Kidney capillary endothelial cell (primary cell): ENCODE results near the gene LRP11.
"Not testable (repeated sequence)": the region's sequence is repeated elsewhere in the genome, so short reads cannot be mapped to it uniquely, and the experiment has no call there.

ENCODE experiments used
- DNase-seq: peaks from one replicate; pipeline ENCODE4 v3.0.0-alpha.2; 2018; ENCODE audit warnings: low spot score

The LRP11 gene

GRCh38 chr6:149848343-149848742 is 15.8 kb downstream of the LRP11 start:
- DNase-seq: not testable (repeated sequence)

DNA sequence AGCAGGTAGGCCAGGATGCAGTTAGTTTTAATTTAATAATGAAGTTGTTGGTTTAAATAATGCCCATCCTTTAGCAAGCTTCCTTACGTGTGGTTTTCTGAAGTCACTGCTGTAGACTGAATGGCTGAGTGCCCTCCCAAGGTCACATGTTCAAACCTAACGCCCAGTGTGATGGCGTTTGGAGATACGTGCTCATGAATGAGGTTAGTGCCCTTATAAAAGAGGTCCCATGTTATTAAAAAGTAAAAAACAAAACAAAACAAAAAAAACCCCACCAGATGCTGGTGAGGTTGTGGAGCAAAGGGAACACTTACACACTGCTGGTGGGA is 16.3 kb downstream of the LRP11 start:
- no peak for DNase-seq

DNA sequence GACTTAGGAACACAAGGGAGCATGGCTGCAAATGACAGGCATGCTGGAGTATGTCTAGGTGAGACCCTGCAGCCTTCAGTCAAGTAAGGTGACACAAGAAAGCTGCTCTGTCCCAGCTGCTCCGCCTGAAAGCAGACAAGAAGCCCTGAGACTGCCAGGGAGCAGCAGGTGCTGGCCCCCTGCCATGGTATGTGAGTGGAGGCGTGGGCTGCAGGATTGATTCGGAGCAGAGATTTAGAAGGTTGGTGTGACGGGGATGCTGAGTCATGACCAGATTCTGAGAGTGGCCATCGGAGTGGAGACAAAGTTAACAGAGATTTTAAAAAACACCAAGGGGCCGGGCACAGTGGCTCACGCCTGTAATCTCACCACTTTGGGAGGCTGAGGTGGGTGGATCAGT is 17.8 kb downstream of the LRP11 start:
- DNase-seq: no peak

- DNase-seq: no peak
Measured at GRCh38 chr6:149845549-149845948, 18.6 kb downstream of the LRP11 start.

GRCh38 chr6:149844480-149844879 is 19.7 kb downstream of the LRP11 start:
- DNase-seq: no peak

- DNase-seq: not testable (repeated sequence)
Measured at GRCh38 chr6:149844036-149844435, 20.1 kb downstream of the LRP11 start.

DNA sequence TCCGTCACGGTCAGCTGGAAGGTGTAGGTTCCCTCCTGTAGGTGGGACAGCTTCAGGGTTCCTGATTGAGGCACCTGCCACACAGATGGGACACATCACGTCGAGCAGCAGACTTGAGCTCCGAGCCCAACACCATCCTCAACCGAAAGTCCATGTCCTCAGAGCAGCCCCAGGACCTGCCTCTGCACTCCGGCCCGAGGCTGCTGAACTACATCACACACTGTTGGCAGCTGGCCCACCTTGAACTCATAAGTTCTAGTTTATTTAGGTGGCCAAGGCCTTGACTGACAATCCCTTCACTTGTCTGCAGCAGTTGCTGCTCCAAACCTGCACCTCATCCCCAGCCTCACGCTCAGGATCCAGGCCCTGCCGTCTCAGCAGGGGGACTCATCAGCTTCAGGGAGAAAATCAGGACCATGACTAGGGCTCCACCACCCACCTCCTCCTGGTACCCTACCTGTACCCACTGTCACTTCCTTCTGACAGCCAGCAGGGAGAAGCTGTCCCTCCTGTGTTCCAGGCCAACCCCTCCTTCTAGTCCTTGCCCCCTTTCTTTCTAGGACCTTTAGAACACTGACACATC is 21.0 kb downstream of the LRP11 start:
- no peak for DNase-seq

GRCh38 chr6:149842331-149842730 is 21.8 kb downstream of the LRP11 start:
- DNase-seq: no peak

DNA sequence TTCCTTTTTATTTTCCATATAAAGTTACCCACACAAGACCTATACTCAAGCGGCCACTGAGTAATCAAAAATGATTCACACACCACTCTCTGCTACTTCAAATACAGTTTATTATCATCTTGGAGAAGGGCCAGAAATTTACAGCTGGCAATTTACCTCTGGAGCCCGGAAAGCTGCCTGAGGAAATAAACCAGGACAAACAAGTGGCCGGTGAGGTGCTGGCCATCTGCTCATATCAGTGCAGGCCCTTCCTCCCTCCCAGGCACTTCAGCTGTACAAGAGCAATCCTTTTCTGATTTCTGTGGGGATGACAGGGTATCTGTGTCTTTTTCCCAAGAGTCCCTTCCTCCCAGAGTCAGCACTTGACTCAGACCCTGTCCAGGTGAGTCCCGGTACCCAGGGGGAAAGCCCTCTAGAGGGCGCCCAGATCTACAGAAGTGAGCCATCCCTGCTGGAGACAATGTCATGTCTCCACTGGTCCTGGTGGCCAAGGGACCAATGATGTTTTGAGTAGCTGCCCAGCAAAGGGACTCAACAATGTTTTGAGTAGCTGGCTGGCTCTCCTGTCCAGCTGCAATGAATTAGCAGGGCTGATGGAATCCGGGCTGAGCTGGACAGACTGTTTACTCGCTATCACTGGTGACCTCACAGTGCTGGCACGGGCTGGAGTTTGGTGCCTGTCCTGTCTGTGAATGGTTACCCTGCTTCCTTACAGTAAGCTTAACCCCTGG is 23.6 kb downstream of the LRP11 start:
- DNase-seq: no peak

DNA sequence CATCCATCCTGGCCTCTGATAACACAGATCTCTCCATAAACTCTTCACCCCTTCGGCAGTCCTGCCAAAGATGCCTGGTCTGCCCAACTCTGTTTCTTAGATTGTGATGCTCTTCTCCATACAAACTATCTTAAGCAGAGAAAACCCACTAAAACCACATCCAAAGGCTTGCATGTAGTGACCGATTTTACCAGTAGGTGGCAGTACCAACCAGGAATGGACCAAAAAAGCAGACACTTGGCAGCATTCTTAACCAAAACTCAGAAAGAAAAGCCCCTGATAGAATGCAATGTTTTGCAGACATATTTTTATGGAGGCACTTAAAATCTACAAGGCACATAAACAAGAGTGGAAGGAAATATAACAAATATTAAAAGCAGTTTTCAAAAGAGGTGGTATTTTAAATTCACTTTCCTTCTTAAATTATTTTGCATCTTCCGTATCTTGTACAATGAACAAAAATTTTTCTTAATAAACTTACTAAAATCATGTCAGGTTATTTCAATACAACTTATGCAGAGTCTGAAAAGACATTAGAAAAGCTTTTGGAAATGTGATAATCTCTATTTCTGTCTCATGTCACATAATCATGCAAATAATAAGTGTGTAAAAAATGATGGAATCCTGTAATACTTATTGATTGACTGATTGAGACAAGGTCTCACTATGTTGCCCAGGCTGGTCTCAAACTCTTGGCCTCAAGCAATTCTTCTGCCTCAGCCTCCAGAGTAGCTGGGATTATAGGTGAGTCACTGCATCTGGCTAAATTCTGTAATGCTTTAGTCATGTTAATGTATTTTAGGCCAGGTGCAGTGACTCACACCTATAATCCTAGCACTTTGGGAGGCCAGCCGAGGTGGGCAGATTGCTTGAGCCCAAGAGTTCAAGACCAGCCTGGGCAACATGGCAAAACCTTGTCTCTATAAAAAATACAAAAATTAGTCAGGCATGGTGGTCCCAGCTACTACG is 29.4 kb downstream of the LRP11 start:
- DNase-seq: peak; percentile 46

DNA sequence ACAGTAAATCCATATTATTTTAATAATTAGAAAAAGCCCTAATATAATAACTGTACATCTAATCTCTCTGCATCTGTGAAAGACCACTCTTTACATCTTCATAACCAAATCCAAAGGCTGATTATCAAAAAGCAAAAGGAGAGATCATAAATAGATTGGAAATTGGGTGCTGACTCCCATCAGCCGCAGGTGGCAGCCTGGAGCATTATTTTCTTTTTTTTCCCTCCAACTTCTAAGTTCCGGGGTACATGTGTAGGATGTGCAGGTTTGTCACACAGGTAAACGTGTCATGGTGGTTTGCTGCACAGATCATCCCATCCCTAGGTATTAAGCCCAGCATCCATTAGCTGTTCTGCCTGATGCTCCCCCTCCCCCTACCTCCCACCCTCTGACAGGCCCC is 30.5 kb downstream of the LRP11 start:
- no peak for DNase-seq

DNA sequence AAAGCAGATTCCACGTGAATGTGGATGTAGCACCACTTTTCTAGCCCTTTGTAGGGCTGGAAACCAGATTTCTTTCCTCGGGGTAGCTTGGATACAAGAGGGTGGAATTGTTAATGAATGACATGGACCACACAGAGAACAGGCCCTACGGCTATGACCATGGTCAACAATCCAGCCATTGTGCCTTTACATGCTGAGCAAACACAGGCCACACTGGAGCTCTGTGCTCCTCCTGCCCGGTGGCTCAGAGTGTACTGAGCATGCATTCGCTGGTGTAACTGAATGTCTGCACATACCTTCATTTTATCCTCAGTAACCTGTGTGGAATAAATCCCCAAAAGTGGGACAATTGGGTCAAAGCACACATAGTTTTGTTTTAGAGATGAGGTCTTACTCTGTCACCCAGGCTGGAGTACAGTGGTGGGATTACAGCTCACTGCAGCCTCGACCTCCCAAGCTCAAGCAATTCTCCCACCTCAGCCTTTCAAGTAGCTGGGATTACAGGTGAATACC is 32.8 kb downstream of the LRP11 start:
- no peak for DNase-seq

DNA sequence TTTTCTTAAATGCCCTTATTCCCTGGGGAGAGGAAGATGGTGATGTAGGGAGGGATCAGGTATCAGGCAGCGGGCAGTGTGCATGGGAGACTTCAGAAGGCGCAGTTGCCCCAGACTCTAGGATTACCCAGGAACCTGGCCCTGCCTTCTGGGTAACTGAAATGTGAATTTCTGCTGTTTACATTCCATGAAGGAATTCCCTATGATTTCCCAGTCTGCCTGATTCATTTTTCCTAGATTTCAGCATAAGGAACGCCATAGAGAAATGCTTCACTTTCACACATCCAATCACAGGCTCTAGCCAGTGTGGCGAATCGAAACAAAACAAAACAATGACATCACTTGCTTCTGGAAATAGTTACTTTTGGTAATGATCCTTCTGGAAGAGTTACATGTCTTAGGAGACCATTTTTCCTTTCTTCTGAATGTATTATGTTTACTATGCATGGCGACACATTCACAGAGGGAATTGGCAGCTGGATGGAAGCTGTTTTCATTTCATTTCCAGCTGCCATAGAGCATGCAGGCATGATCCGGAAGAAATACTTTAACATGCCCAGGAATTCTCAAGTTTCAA is 33.3 kb downstream of the LRP11 start:
- DNase-seq: no peak

- DNase-seq: no peak
Measured at GRCh38 chr6:149825292-149825691, 38.9 kb downstream of the LRP11 start.

- no peak for DNase-seq
Measured at GRCh38 chr6:149823013-149823412, 41.1 kb downstream of the LRP11 start.

DNA sequence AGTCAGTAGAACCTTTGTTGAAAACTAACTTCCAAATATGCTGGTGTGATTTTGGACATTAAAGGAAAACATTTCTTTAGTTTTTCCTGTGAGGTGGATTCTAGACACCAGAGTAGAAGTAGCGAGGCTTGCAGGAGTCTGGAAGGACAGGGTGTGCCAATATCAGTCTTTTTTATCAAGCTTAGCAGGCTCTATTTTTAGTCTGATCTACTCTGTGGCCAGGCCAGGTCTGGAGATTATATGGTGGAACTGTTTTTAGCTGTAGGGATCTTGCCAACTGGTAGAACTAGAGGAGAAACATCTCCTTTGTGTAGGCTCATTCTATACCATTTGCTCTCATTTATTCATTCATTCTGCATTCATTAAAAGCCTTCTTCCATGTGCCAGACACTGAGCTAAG is 42.7 kb downstream of the LRP11 start:
- DNase-seq: no peak

DNA sequence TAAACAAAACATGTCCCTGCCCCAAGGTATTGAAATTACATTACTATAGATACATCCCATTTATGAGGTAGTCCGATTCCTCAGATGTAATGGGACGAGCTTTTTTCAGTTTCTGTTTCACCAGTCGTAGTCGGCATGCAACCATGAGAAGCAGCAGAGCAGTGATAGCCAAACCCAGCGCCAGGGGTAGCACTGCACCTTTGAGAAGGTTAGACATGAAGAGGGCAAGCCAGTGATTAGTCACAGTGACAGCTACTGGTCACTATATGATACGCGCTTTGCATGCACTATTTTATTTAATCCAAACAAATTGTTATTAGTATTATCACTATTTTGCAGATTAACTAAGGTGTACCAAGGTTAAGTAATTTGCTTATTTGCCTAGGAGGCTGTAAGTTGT is 43.7 kb downstream of the LRP11 start:
- no peak for DNase-seq

DNA sequence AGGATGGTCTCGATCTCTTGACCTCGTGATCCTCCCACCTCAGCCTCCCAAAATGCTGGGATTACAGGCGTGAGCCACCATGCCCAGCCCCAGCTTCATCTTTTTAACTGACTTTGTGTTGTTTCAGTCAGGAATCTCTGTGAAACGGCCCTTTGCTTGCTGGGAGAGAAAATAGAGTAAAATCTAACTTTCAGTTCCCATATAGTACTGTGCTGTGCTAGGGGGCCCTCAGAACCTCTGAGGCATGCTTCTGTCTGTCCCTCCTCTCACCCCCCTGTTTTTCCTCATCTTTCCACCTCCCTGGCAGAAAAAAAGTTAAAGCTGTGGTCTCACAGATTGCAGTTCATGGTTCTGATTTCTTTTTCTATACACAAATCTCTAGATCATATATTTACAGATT is 48.4 kb downstream of the LRP11 start:
- no peak for DNase-seq

- no peak for DNase-seq
Measured at GRCh38 chr6:149813351-149813750, 50.8 kb downstream of the LRP11 start.

GRCh38 chr6:149809798-149810197 is 54.4 kb downstream of the LRP11 start:
- DNase-seq: no peak

- DNase-seq: no peak
Measured at GRCh38 chr6:149806127-149806526, 58.0 kb downstream of the LRP11 start.

DNA sequence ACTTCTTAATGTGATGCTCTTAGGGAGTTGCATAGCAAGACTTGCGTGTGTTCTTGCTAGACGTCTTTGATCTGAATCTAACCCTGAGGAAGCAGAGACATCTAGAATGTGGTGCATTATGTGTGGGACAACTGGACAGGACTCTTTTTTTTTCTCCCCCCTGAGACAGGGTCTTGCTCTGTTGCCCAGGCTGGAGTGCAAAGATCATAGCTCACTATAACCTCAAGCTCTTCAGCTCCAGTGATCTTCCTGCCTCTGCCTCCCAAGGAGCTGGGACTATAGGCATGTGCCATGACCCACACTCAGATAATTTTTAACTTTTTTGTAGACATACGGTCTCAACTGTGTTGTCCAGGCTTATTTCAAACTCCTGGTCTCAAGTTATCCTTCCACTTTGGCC is 80.6 kb downstream of the LRP11 start:
- DNase-seq: no peak
